Measurements from ENCODE around the gene TRAF3IP1. TPM values are rescaled to one million over a fixed set of nuclear protein-coding genes. Genes with fewer than 3 reads are reported as not detected.
"Not testable (repeated sequence)": the region's sequence is repeated elsewhere in the genome, so short reads cannot be mapped to it uniquely, and the experiment has no call there.

Gene TRAF3IP1
- total RNA-seq, 1 donor from 2014 or later = 7.8 TPM

GRCh38 chr2:238442257-238442656 is 121.9 kb downstream of the TRAF3IP1 start:
- intact Hi-C loops (cut with micrococcal nuclease) = not testable (repeated sequence)

DNA sequence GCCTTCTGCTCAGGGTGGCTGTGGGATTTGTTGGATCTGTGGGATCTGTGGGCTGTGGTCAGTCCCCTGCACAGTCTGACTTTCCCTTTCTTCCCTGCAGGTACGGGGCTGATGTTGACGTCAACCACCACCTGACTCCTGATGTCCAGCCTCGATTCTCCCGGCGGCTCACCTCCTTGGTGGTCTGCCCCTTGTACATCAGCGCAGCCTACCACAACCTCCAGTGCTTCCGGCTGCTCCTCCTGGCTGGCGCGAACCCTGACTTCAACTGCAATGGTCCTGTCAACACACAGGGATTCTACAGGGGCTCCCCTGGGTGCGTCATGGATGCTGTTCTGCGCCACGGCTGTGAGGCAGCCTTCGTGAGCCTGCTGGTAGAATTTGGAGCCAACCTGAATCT is 123.9 kb downstream of the TRAF3IP1 start:
- intact Hi-C loops (cut with micrococcal nuclease) = no loop called here

GRCh38 chr2:238445409-238446190 is 125.3 kb downstream of the TRAF3IP1 start:
- intact Hi-C loops (cut with micrococcal nuclease) = no loop called here

DNA sequence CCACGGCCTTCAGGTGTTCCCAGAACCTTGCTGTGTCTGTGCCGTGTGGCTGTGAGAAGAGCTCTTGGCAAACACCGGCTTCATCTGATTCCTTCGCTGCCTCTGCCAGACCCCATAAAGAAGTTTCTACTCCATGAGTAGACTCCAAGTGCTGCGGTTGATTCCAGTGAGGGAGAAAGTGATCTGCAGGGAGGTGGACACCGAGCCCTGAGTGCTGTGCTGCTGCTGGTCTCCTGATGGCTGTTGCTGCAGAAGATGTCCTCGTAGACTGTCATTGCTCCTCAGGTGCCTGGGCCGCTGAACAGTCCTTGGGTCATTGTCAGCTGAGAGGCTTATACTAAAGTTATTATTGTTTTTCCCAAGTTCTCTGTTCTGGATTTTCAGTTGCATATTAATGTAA is 126.1 kb downstream of the TRAF3IP1 start:
- intact Hi-C loops (cut with micrococcal nuclease) = no loop called here

GRCh38 chr2:238448031-238448955 is 128.0 kb downstream of the TRAF3IP1 start:
- intact Hi-C loops (cut with micrococcal nuclease) = no loop called here

DNA sequence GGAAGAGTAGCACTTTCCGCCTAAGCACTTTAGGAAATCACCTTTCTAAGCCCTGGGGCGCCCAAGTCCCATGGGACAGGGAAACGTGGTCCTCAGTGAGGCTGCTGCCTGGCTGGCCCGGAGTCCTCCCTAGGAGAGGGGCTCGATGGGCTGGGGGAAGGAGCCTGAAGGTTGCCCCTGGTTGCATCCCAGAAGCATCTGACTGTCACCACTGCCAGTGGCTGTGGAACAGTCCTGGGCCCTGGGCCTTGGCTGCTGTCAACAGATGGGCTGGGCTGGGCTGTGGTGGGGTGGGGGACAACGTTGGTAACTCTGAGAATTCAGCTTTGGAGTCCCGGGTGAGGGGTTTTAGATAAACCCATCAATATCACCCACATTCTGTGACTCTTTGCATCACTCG is 128.9 kb downstream of the TRAF3IP1 start:
- intact Hi-C loops (cut with micrococcal nuclease) = no loop called here

DNA sequence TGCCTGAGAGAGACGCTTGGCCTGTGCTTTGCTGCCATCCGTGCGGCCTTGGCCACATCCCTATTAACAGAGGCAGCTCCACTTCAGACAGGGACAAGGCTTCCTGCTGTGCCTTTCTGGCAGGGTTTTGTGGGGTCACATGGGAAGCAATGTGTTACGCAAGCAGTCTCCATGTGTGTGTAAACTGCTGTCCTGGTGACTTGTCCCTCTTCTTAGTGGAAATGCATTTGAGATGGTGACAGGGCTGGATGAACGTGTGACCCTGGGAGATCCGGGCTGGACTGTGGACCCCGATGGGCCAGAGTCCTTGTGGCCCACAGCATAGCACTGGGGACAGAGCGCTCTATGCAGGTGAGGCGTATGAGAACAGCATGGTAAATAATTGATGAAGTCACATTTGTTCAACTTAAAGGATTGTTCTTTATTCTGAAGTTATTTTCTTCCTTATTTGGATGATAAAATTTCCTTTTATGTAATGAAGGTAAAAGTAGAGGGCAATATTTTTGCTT is 129.6 kb downstream of the TRAF3IP1 start:
- intact Hi-C loops (cut with micrococcal nuclease) = no loop called here

DNA sequence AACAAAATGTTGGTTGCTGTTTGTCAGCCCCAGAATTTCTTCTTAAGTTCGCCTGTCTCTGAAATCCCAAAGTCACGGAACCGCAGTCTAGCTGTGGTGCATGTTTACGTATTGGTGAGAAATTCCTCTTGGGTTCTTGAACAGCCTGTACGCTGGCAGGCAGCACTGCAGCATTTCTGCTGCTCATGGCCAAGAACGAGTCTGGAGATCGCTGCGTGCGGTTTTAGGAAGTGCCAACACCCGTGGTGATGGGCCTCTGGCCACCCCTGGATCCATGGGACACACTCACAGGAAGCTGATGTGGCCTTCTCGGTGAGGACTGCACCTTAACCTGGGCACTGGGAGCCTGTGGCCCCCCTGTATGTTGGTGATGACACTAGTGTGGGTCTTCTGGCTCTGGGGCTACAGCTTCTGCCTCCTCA is 130.1 kb downstream of the TRAF3IP1 start:
- intact Hi-C loops (cut with micrococcal nuclease) = no loop called here

Other genes starting within 250 kb of the TRAF3IP1 start
- 0.15 and 0.17 TPM in 2 replicates for gene ESPNL, start 220.2 kb upstream of the TRAF3IP1 start, total RNA-seq
- not detected in 2 replicates for gene KLHL30, start 181.8 kb upstream of the TRAF3IP1 start, total RNA-seq
- not detected in 2 replicates for gene ERFE, start 161.5 kb upstream of the TRAF3IP1 start, total RNA-seq
- 70.2 and 74.8 TPM in 2 replicates for gene ILKAP, start 116.8 kb upstream of the TRAF3IP1 start, total RNA-seq
- gene HES6, start 80.5 kb upstream of the TRAF3IP1 start, total RNA-seq = 1.8 and 2.1 TPM in 2 replicates
- 10.6 and 10.7 TPM in 2 replicates for gene PER2, start 31.9 kb upstream of the TRAF3IP1 start, total RNA-seq
- gene ASB1, start 106.4 kb downstream of the TRAF3IP1 start, total RNA-seq = 27.6 and 37.2 TPM in 2 replicates